GM13976 (cell line): ENCODE measurements around the gene ZBTB24.
A peak's percentile ranks its signal among the peaks of the same experiment; 100 is the strongest.

ENCODE experiments used
- DNase-seq: peaks from one replicate; pipeline ENCODE4 v3.0.0; 2012; ENCODE audit warnings: low spot score
- in situ Hi-C: fragments of 300-500 bp; cut with MboI; formaldehyde crosslinking; loops from one replicate; pipeline ENCODE4 v1.12.0; 2022; ENCODE audit warnings: low sequenced_read_pairs, mixed read lengths, inconsistent platforms; ENCODE audit not compliant: unreplicated experiment
- TF ChIP-seq, protein P1 (sequence below): IDR thresholded peaks from 2 replicates; pipeline ENCODE4 v1.5.1; 2012; ENCODE audit warnings: borderline replicate concordance, mild to moderate bottlenecking; ENCODE audit not compliant: insufficient read depth; ENCODE audit errors: extremely low read depth, missing control alignments, control extremely low read depth

ZBTB24 gene

DNA sequence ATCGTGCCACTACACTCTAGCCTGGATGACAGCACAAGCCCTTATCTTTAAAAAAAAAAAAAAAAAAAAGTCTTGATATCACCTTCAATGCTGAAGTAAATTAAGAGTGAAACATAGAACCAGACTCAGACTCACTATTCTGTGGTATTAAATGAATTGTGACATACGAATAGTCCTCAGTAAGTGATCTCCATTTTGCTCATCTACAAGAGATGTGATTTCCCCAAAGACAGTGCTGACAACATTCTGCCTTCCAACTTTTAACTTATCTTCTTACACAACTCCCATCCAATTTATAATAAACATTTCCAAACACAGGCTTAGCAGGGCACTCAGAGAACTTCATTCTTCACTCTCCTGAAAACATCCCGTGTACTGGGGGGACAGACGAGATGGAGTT is 8.0 kb downstream of the ZBTB24 start:
- DNase-seq: no peak
- in situ Hi-C loops: no loop called here
- TF ChIP-seq, protein P1, sequence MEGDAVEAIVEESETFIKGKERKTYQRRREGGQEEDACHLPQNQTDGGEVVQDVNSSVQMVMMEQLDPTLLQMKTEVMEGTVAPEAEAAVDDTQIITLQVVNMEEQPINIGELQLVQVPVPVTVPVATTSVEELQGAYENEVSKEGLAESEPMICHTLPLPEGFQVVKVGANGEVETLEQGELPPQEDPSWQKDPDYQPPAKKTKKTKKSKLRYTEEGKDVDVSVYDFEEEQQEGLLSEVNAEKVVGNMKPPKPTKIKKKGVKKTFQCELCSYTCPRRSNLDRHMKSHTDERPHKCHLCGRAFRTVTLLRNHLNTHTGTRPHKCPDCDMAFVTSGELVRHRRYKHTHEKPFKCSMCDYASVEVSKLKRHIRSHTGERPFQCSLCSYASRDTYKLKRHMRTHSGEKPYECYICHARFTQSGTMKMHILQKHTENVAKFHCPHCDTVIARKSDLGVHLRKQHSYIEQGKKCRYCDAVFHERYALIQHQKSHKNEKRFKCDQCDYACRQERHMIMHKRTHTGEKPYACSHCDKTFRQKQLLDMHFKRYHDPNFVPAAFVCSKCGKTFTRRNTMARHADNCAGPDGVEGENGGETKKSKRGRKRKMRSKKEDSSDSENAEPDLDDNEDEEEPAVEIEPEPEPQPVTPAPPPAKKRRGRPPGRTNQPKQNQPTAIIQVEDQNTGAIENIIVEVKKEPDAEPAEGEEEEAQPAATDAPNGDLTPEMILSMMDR: no peak

DNA sequence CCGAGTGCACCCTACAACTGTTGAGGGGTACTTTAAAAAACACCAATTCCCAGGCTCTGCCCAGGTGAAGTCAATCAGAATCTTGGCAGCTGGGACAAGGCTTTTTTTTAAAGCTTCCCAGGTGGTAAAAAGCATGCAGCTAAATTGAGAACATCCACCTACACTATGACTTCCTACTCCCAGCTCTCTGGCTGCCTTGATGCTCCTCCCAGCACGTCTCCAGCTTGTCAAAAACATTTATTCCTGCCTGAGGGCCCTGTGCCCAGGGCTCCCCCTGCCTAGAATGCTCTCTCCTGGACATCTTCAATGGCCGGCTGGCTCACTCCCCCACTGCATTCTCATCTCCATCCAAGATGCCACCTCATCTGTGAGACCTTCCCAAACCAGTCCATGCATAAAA is 9.9 kb downstream of the ZBTB24 start:
- TF ChIP-seq, protein P1: no peak
- in situ Hi-C loops: no loop called here

DNA sequence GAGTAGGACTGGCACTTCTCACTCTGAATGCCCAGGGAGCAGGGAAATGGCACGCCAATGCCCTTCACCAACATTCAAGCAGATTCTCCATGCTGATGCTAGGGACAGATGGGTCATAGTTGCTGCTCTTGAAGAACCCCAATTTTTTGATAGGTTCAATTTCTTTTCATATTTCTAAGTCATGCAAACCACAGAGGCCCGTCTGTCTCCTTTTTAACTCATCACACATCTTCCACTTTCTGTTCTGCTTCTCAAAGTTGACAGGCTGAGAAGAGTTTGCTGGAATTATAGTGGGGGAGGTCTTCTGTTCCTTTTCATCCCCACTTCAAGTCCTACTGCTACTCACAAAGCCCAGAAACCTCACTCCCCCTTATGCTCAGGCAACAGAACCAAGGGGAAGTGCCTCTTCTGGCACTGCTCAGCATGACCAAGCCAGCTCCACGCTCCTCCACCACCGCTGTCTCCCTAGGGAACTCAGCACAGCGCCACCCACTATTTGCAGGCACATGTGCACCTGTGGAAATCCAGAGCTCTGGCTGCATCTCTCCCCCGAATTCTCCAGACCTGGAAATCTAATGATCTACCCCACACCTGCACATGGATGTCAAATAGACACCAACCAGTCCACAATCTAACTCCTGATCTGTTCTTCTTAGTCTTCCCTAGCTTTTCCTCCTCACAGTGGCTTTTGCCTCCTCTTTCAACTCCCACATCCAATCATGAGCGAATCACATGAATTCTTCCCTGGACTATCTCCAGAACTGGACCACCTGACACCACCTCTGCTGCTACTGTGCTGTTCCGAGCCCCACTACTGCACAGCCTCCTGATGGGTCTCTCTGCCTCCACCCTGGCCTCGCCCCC is 10.7 kb downstream of the ZBTB24 start:
- DNase-seq: no peak
- in situ Hi-C loops: no loop called here
- TF ChIP-seq, protein P1: peak; percentile 14

More for the DNA sequence above, 9.9 kb downstream of the ZBTB24 start:
- DNase-seq: no peak

DNA sequence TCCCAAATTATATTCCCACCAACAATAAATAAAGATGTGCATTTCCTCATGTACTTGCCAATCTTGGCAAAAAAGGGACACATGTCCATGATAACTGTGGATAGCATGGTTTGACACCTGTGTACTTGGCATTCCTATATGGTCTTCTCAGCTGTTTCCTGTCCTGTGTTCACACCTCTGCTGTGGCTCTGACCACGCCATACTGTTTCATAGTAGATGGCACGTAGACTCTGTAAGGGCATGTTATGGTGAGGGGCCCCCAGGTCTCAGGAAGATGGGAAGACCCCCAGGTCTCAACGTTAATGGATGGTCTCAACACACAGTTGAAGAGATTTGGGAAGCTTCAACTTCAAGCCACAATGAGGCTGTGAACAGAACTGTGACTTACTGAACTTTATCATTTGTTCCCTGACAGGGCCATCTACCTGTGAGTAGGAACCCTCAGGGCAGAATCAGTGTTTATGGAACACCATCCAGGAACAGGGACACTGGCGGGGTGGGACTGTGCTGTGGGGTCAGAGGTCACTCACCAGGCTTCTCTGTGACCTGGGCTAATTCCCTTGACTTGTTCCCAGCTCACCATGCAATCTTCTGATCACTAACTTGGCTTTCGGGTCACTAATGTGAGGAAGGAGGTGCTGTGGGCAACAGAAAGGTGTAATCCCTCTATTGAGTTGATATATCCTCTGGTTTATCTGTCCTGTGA is 11.8 kb downstream of the ZBTB24 start:
- TF ChIP-seq, protein P1: no peak
- in situ Hi-C loops: no loop called here
- no peak for DNase-seq

DNA sequence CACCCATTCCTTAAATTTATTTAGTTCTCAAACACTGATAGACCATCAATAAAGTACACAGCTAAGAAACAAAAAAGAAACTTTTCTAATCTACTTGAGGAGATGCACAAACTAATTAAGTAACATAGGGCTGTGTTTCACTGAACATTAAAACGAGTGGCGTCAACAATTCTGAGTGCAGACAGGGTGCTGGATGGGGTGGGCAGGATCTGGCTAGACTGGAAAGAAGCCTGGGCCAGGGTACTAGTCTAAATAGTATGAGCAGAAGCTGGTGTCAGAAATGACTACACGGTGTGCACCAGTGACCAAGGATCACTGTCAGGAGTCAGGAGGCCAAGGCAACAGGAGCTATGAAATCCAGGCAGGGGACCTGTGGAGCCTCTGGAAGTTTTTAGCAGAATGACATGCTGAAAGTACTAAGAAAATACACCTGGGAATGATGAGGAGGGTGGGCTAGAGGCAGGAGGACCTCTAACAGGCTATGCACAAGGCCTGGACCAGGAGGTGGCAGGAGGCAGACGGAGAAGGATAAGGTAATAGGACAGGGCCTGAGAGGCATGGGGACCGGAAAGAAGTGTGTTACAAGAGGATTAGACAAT is 13.3 kb downstream of the ZBTB24 start:
- TF ChIP-seq, protein P1: no peak
- no peak for DNase-seq
- in situ Hi-C loops: no loop called here

DNA sequence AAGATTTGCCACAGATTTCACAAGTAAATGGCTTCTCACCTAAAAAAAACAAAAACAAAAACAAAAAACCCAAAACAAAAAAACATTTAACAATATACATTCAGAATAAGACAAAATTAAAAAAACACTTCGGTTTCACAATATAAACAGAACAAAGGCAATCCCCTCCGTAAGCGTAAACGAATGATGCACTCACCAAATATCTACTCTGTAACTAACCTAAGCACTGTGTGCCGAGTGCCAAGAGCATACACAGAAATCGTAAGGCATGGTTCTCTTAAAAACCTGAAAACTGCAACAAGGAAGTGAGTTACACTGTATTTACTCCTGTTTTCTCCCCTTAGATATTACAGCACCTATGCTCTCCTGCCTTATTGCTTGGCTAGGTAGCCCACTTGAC is 15.3 kb downstream of the ZBTB24 start:
- TF ChIP-seq, protein P1: no peak
- DNase-seq: no peak
- in situ Hi-C loops: no loop called here
